GM12873 (cell line): ENCODE results near the gene HOXD13.

ENCODE experiments used
- CTCF ChIP-seq: IDR thresholded peaks from 2 replicates; pipeline ENCODE4 v1.5.1; 2012; ENCODE audit warnings: low read depth, mild to moderate bottlenecking, moderate library complexity, low read length, control low read depth; ENCODE audit not compliant: insufficient read depth; ENCODE audit errors: missing control alignments

Gene HOXD13

DNA sequence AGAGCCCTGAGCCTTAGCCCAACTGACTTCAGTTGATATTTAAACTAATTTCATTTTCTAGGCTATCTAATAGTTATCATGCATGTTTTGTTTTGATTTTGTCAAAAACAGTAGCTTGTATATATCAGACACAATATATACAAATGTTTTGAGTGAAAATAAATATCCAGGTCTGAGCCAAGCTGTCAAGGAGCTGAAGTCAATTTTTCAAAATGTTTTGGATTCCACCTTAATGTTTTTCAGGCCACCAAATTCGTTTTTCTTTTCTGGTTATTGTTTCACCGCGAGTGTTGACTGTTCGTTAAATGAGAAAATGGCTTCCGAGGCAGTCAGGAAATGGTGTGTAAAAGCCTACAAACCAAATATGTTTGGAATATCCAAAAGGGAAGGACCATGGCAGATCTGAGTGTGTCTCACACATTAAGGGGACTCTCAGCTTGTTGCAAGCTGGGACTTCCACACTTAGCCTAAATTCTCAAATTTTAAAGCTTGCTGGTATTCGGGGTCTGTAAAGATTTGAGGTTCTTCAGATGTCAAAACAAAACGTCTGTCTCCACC, 9.9 kb downstream of the HOXD13 start:
- no peak for TF ChIP-seq CTCF

GRCh38 chr2:176103194-176103593, 10.7 kb downstream of the HOXD13 start:
- TF ChIP-seq CTCF: no peak

DNA sequence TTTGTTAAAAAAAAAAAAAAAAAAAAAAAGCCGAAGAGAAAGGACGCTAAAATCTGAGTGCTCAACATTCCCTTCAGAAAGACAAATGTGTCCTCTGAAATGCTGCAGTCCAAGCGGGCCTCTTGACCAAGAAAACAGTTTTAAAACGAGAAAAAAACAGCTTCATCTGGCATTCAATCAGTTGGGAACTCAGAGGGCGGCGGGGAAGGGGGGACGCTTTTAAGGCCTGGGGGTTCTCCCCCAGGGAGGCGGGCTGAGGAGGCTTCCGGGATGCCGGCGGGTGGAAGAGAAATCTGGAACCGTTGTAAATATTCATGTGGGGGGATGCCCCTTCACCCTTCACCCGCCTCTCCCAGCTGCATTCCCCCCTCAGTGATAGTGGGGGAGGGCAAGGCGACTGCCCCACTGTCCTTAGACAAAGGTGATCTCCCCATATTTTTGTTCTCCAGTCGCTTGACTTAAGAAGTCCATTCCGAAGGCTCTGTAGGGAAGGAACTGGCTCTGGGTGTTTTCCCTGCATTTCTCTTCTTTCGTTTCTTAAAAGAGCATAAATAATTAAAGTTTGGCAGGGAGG, 11.3 kb downstream of the HOXD13 start:
- TF ChIP-seq CTCF: no peak

- TF ChIP-seq CTCF: no peak
Measured at GRCh38 chr2:176104316-176105077, 12.0 kb downstream of the HOXD13 start.

- TF ChIP-seq CTCF: no peak
Measured at GRCh38 chr2:176105078-176105729, 12.7 kb downstream of the HOXD13 start.

DNA sequence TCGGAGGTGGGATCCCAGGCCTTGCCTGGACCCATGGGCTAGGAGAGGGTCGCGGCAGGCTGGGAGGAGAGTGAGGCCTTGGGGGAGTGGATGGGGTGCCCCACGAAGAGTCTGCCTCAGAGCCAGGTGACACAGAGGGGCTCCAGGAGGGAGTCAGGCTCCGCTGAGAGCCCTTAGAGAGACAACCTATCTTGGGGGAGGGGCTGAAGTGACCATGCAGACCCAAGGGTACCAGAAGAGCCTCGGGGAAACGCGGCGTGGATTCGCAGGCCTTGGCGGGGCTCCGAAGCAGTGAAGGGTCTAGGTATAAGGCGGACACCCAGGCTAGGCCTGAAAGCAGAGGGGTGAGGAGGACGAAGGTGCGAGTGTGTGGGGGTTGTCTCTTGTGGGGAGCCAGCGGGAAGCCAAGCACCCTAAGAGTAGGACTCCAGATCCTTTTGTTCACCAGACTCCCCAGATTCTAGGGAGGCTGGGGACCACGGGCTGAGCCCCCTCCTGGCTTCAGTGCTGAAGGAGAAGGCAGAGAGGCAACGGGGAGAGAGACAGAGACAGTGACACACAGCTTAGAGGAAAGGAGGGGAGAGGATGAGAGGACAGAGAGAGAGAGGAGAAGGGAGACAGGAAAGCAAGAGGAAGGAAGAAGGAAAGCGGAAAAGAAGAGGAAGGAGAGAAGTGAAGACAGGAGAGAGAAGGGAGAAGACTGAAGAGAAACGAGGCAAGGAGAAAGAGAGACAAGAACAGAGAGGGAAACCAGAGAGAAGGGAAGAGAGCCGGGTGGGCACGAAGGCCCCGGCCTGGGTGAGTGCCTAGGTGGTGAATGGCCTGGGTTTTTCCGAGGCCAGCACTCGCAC, 13.4 kb downstream of the HOXD13 start:
- TF ChIP-seq CTCF: no peak
